Hepatocyte (in vitro differentiated cells): ENCODE data around the gene TMEM144.

ENCODE experiments used
- CTCF ChIP-seq: fragments of 200-600 bp; sonication (generic); IDR thresholded peaks from 2 replicates; pipeline ENCODE4 v1.5.1; 2016; ENCODE audit warnings: antibody characterized with exemption, mild to moderate bottlenecking; ENCODE audit not compliant: poor library complexity
- EZH2 ChIP-seq: fragments of 200-600 bp; sonication (generic); IDR thresholded peaks from 2 replicates; pipeline ENCODE4 v1.6.1; 2016; ENCODE audit warnings: antibody characterized with exemption, mild to moderate bottlenecking, borderline replicate concordance
- EZH2phosphoT487 ChIP-seq: fragments of 200-600 bp; sonication (generic); IDR thresholded peaks from one replicate; pipeline ENCODE4 v1.6.1; 2018; ENCODE audit warnings: antibody characterized with exemption, mild to moderate bottlenecking, low read depth, moderate library complexity; ENCODE audit not compliant: unreplicated experiment, severe bottlenecking

GRCh38 chr4:158190718-158191117 is 19.6 kb upstream of the TMEM144 start:
- no peak for TF ChIP-seq EZH2
- TF ChIP-seq CTCF = no peak
- TF ChIP-seq EZH2phosphoT487 = no peak
